MM.1S (cell line): ENCODE results near the gene AP4S1.

Source experiments
- EZH2 ChIP-seq: fragments of 300-600 bp; sonication (generic); optimal IDR thresholded peaks from 2 replicates; pipeline ENCODE3; 2017; ENCODE audit warnings: low read depth, mild to moderate bottlenecking, antibody characterized with exemption, low read length, mixed read lengths
- EZH2phosphoT487 ChIP-seq: fragments of 300-600 bp; sonication (generic); IDR thresholded peaks from 2 replicates; pipeline ENCODE4 v1.6.1; 2018; ENCODE audit warnings: antibody characterized with exemption, low read length
- TF ChIP-seq, protein P1 (sequence below): fragments of 300-600 bp; sonication (generic); IDR thresholded peaks from 2 replicates; pipeline ENCODE4 v1.5.1; 2016; ENCODE audit warnings: antibody characterized with exemption, low read length, mixed read lengths

DNA sequence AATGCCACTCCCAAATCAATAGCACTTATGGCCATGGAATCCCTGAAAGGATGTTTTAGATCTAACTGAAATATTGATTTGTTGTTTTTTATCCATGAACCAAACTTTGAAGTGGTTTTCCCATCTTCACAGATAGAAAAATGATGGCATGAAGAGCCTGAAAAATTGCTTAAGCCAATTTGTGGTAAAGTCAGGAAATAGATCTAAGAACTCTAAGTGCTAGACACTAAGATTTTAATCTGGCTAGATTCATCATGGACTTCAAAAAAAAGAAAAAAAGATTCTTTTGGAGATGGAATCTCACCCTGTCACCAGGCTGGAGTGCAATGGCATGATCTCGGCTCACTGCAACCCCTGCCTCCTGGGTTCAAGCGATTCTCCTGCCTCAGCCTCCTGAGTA is 45.7 kb downstream of the AP4S1 start:
- TF ChIP-seq, protein P1, sequence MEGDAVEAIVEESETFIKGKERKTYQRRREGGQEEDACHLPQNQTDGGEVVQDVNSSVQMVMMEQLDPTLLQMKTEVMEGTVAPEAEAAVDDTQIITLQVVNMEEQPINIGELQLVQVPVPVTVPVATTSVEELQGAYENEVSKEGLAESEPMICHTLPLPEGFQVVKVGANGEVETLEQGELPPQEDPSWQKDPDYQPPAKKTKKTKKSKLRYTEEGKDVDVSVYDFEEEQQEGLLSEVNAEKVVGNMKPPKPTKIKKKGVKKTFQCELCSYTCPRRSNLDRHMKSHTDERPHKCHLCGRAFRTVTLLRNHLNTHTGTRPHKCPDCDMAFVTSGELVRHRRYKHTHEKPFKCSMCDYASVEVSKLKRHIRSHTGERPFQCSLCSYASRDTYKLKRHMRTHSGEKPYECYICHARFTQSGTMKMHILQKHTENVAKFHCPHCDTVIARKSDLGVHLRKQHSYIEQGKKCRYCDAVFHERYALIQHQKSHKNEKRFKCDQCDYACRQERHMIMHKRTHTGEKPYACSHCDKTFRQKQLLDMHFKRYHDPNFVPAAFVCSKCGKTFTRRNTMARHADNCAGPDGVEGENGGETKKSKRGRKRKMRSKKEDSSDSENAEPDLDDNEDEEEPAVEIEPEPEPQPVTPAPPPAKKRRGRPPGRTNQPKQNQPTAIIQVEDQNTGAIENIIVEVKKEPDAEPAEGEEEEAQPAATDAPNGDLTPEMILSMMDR: no peak
- TF ChIP-seq EZH2phosphoT487 (no peak), EZH2 (no peak)
